ENCODE results near the gene CCDC69.
A peak's percentile ranks its signal among the peaks of the same experiment; 100 is the strongest.

Gene CCDC69

GRCh38 chr5:151227918-151228447 lies 4.1 kb upstream of the CCDC69 start:
- no peak overlapping the region for H3K18ac ChIP-seq (ENCODE audit: low read depth in 1 of 2, low read length in 2 of 2)
- 80% methylated on average over 6 of the region's 6 CpGs for WGBS
- H2BK5ac ChIP-seq (ENCODE audit: low read depth, low read length, poor library complexity, severe bottlenecking), result no peak overlapping the region
- H3K4me1 ChIP-seq (ENCODE audit: control insufficient read depth, insufficient read depth, low read depth, low read length), result peaks cover 3% of the 10 kb centered on the region
- H3K4me2 ChIP-seq (ENCODE audit: low read length, poor library complexity, severe bottlenecking), result no peak overlapping the region
- H3K27me3 ChIP-seq (ENCODE audit: control insufficient read depth in 1 of 2, insufficient read depth in 1 of 2, low read length in 2 of 2), result peaks cover 7 to 15% of the 10 kb centered on the region in 2 experiments
- H4K91ac ChIP-seq (ENCODE audit: low read length), result no peak overlapping the region
- H4K8ac ChIP-seq (ENCODE audit: low read length), result no peak overlapping the region
- DNase-seq, result no peak
- H3K9ac ChIP-seq (ENCODE audit: low read length), result no peak overlapping the region
- no peak overlapping the region for H2BK15ac ChIP-seq (ENCODE audit: low read depth, poor library complexity, severe bottlenecking)
- H3K23ac ChIP-seq (ENCODE audit: low read length in 2 of 2), result no peak overlapping the region
- H3K4me3 ChIP-seq (ENCODE audit: insufficient read depth in 1 of 2, low read depth in 1 of 2, low read length in 2 of 2), result no peak overlapping the region
- no peak overlapping the region for H3K27ac ChIP-seq (ENCODE audit: low read length, poor library complexity, severe bottlenecking)
- no peak overlapping the region for H2BK12ac ChIP-seq (ENCODE audit: low read length in 2 of 2)
- H3K79me1 ChIP-seq (replicated peaks; ENCODE audit: low read length, poor library complexity, severe bottlenecking), result no peaks in the 10 kb centered on the region
- H2AK5ac ChIP-seq (ENCODE audit: low read length, severe bottlenecking), result no peak overlapping the region
- no peak overlapping the region for H2AFZ ChIP-seq (ENCODE audit: low read depth, low read length)
- H3K4ac ChIP-seq (ENCODE audit: low read depth in 1 of 2, low read length in 2 of 2), result no peak overlapping the region
- no peak overlapping the region for H2BK120ac ChIP-seq (ENCODE audit: low read depth, low read length)
- H3K14ac ChIP-seq (ENCODE audit: low read length in 2 of 2), result no peak overlapping the region
- H3K9me3 ChIP-seq (ENCODE audit: control insufficient read depth, low read length), result no peaks in the 10 kb centered on the region
- no peaks in the 10 kb centered on the region for H3K36me3 ChIP-seq (ENCODE audit: control insufficient read depth in 1 of 2, insufficient read depth in 2 of 2, low read depth in 1 of 2, low read length in 2 of 2)

- Histone ChIP-seq H3K36me3 (ENCODE audit: control insufficient read depth in 1 of 2, insufficient read depth in 2 of 2, low read depth in 1 of 2, low read length in 2 of 2) (no peaks in the 10 kb centered on the region), H4K8ac (ENCODE audit: low read length) (no peak overlapping the region), H3K79me1 (replicated peaks; ENCODE audit: low read length, poor library complexity, severe bottlenecking) (no peaks in the 10 kb centered on the region), H3K27me3 (ENCODE audit: control insufficient read depth in 1 of 2, insufficient read depth in 1 of 2, low read length in 2 of 2) (peaks cover 0 to 7% of the 10 kb centered on the region in 2 experiments), H3K27ac (ENCODE audit: low read length, poor library complexity, severe bottlenecking) (no peak overlapping the region), H3K18ac (ENCODE audit: low read depth in 1 of 2, low read length in 2 of 2) (no peak overlapping the region), H2BK12ac (ENCODE audit: low read length in 2 of 2) (no peak overlapping the region), H3K4me3 (ENCODE audit: insufficient read depth in 1 of 2, low read depth in 1 of 2, low read length in 2 of 2) (no peak overlapping the region), H2AFZ (ENCODE audit: low read depth, low read length) (no peak overlapping the region), H2BK15ac (ENCODE audit: low read depth, poor library complexity, severe bottlenecking) (no peak overlapping the region), H3K23ac (ENCODE audit: low read length in 2 of 2) (no peak overlapping the region), H4K91ac (ENCODE audit: low read length) (no peak overlapping the region), H2BK120ac (ENCODE audit: low read depth, low read length) (no peak overlapping the region), H2AK5ac (ENCODE audit: low read length, severe bottlenecking) (no peak overlapping the region), H2BK5ac (ENCODE audit: low read depth, low read length, poor library complexity, severe bottlenecking) (no peak overlapping the region), H3K14ac (ENCODE audit: low read length in 2 of 2) (no peak overlapping the region), H3K9ac (ENCODE audit: low read length) (no peak overlapping the region), H3K9me3 (ENCODE audit: control insufficient read depth, low read length) (no peaks in the 10 kb centered on the region), H3K4me1 (ENCODE audit: control insufficient read depth, insufficient read depth, low read depth, low read length) (peaks cover 3% of the 10 kb centered on the region), H3K4ac (ENCODE audit: low read depth in 1 of 2, low read length in 2 of 2) (no peak overlapping the region), H3K4me2 (ENCODE audit: low read length, poor library complexity, severe bottlenecking) (no peak overlapping the region)
- WGBS, result 55% methylated on average over 4 of the region's 5 CpGs
- DNase-seq, result no peak
Observed at GRCh38 chr5:151225475-151225874, 1.6 kb upstream of the CCDC69 start.

GRCh38 chr5:151225071-151225470 lies 1.2 kb upstream of the CCDC69 start:
- H4K8ac ChIP-seq (ENCODE audit: low read length), result no peak overlapping the region
- H3K27me3 ChIP-seq (ENCODE audit: control insufficient read depth in 1 of 2, insufficient read depth in 1 of 2, low read length in 2 of 2), result peaks cover 0 to 7% of the 10 kb centered on the region in 2 experiments
- H3K23ac ChIP-seq (ENCODE audit: low read length in 2 of 2), result no peak overlapping the region
- no peak overlapping the region for H2AK5ac ChIP-seq (ENCODE audit: low read length, severe bottlenecking)
- H3K4ac ChIP-seq (ENCODE audit: low read depth in 1 of 2, low read length in 2 of 2), result no peak overlapping the region
- no peak overlapping the region for H2BK15ac ChIP-seq (ENCODE audit: low read depth, poor library complexity, severe bottlenecking)
- no peaks in the 10 kb centered on the region for H3K36me3 ChIP-seq (ENCODE audit: control insufficient read depth in 1 of 2, insufficient read depth in 2 of 2, low read depth in 1 of 2, low read length in 2 of 2)
- no peak overlapping the region for H3K27ac ChIP-seq (ENCODE audit: low read length, poor library complexity, severe bottlenecking)
- no peak overlapping the region for H4K91ac ChIP-seq (ENCODE audit: low read length)
- no peaks in the 10 kb centered on the region for H3K79me1 ChIP-seq (replicated peaks; ENCODE audit: low read length, poor library complexity, severe bottlenecking)
- no peak for DNase-seq
- peaks cover 3% of the 10 kb centered on the region for H3K4me1 ChIP-seq (ENCODE audit: control insufficient read depth, insufficient read depth, low read depth, low read length)
- H2BK120ac ChIP-seq (ENCODE audit: low read depth, low read length), result no peak overlapping the region
- no peak overlapping the region for H3K4me2 ChIP-seq (ENCODE audit: low read length, poor library complexity, severe bottlenecking)
- 98% methylated on average over 4 of the region's 4 CpGs for WGBS
- no peak overlapping the region for H3K4me3 ChIP-seq (ENCODE audit: insufficient read depth in 1 of 2, low read depth in 1 of 2, low read length in 2 of 2)
- no peak overlapping the region for H3K9ac ChIP-seq (ENCODE audit: low read length)
- H3K9me3 ChIP-seq (ENCODE audit: control insufficient read depth, low read length), result no peaks in the 10 kb centered on the region
- no peak overlapping the region for H2BK12ac ChIP-seq (ENCODE audit: low read length in 2 of 2)
- H3K14ac ChIP-seq (ENCODE audit: low read length in 2 of 2), result no peak overlapping the region
- H2BK5ac ChIP-seq (ENCODE audit: low read depth, low read length, poor library complexity, severe bottlenecking), result no peak overlapping the region
- no peak overlapping the region for H2AFZ ChIP-seq (ENCODE audit: low read depth, low read length)
- no peak overlapping the region for H3K18ac ChIP-seq (ENCODE audit: low read depth in 1 of 2, low read length in 2 of 2)

GRCh38 chr5:151224372-151224771 lies 480 bp upstream of the CCDC69 start:
- Histone ChIP-seq H3K23ac (ENCODE audit: low read length in 2 of 2) (no peak overlapping the region), H2BK120ac (ENCODE audit: low read depth, low read length) (no peak overlapping the region), H3K79me1 (replicated peaks; ENCODE audit: low read length, poor library complexity, severe bottlenecking) (no peaks in the 10 kb centered on the region), H3K4me1 (ENCODE audit: control insufficient read depth, insufficient read depth, low read depth, low read length) (peaks cover 3% of the 10 kb centered on the region), H2BK5ac (ENCODE audit: low read depth, low read length, poor library complexity, severe bottlenecking) (no peak overlapping the region), H3K27ac (ENCODE audit: low read length, poor library complexity, severe bottlenecking) (no peak overlapping the region), H3K9ac (ENCODE audit: low read length) (peak overlapping the region; percentile 82), H2AK5ac (ENCODE audit: low read length, severe bottlenecking) (no peak overlapping the region), H3K27me3 (ENCODE audit: control insufficient read depth in 1 of 2, insufficient read depth in 1 of 2, low read length in 2 of 2) (peaks cover 0 to 7% of the 10 kb centered on the region in 2 experiments), H3K4me3 (ENCODE audit: insufficient read depth in 1 of 2, low read depth in 1 of 2, low read length in 2 of 2) (peak overlapping the region in 1 of 2 experiments; percentile 84), H3K36me3 (ENCODE audit: control insufficient read depth in 1 of 2, insufficient read depth in 2 of 2, low read depth in 1 of 2, low read length in 2 of 2) (no peaks in the 10 kb centered on the region), H4K91ac (ENCODE audit: low read length) (no peak overlapping the region), H3K4me2 (ENCODE audit: low read length, poor library complexity, severe bottlenecking) (no peak overlapping the region), H2AFZ (ENCODE audit: low read depth, low read length) (no peak overlapping the region), H2BK15ac (ENCODE audit: low read depth, poor library complexity, severe bottlenecking) (no peak overlapping the region), H2BK12ac (ENCODE audit: low read length in 2 of 2) (no peak overlapping the region), H3K4ac (ENCODE audit: low read depth in 1 of 2, low read length in 2 of 2) (no peak overlapping the region), H4K8ac (ENCODE audit: low read length) (no peak overlapping the region), H3K18ac (ENCODE audit: low read depth in 1 of 2, low read length in 2 of 2) (no peak overlapping the region), H3K9me3 (ENCODE audit: control insufficient read depth, low read length) (no peaks in the 10 kb centered on the region), H3K14ac (ENCODE audit: low read length in 2 of 2) (no peak overlapping the region)
- no peak for DNase-seq
- 93% methylated on average over 6 of the region's 6 CpGs for WGBS
